Esophagus (tissue), 2 donors: Measurements from ENCODE around the gene DUSP10. TPM values are rescaled to one million over a fixed set of nuclear protein-coding genes. Genes with fewer than 3 reads are reported as not detected.
A peak's percentile ranks its signal among the peaks of the same experiment; 100 is the strongest.

ENCODE experiments used
- H3K27ac ChIP-seq, 2 donors: one replicate each; pipeline ENCODE4 v1.5.1; 2013; ENCODE audit warnings: low read depth in 2 of 2, mild to moderate bottlenecking in 2 of 2, inconsistent platforms in 1 of 2, low read length in 1 of 2, moderate library complexity in 1 of 2
- H3K27me3 ChIP-seq, 2 donors: one replicate each; pipeline ENCODE4 v1.6.1; 2013; ENCODE audit warnings: low read length in 2 of 2, control low read depth in 1 of 2, mild to moderate bottlenecking in 1 of 2; ENCODE audit not compliant: insufficient read depth in 2 of 2, control insufficient read depth in 1 of 2
- H3K36me3 ChIP-seq, 2 donors: one replicate each; pipeline ENCODE4 v1.6.1; 2013; ENCODE audit warnings: low read length in 1 of 2; ENCODE audit not compliant: control insufficient read depth in 2 of 2, insufficient read depth in 2 of 2
- H3K4me1 ChIP-seq, 2 donors: one replicate each; pipeline ENCODE4 v1.6.1; 2013; ENCODE audit warnings: low read length in 1 of 2; ENCODE audit not compliant: control insufficient read depth in 2 of 2, insufficient read depth in 2 of 2
- H3K4me3 ChIP-seq, 2 donors: one replicate each; pipeline ENCODE4 v1.5.1; 2013; ENCODE audit warnings: low read length in 2 of 2, mild to moderate bottlenecking in 2 of 2, low read depth in 1 of 2, moderate library complexity in 1 of 2
- H3K9me3 ChIP-seq, 2 donors: one replicate each; pipeline ENCODE4 v1.6.1; 2013; ENCODE audit warnings: mild to moderate bottlenecking in 2 of 2, low read depth in 1 of 2, low read length in 1 of 2, moderate library complexity in 1 of 2; ENCODE audit not compliant: control insufficient read depth in 2 of 2, insufficient read depth in 1 of 2
- WGBS, 2 donors: extraction: QIAGEN DNeasy Blood & Tissue Kit; methylation state at CpG; one replicate each; pipeline ENCODE4 v1.1.7; 2013; 5-methylcytosine and 5-hydroxymethylcytosine counted together
- polyA plus RNA-seq, 2 donors: library from polyadenylated mRNA; stranded (reverse); fragments of 200-250 nt; gene quantifications; one replicate each; pipeline ENCODE4 v1.2.3, GENCODE V29; 2013
- donor health status: healthy with polysubstance abuse.
- donor health status: Bipolar disorder and iron deficiency.

DUSP10 gene
- polyA plus RNA-seq, 2 donors = 2.0 to 4.7 TPM

DNA sequence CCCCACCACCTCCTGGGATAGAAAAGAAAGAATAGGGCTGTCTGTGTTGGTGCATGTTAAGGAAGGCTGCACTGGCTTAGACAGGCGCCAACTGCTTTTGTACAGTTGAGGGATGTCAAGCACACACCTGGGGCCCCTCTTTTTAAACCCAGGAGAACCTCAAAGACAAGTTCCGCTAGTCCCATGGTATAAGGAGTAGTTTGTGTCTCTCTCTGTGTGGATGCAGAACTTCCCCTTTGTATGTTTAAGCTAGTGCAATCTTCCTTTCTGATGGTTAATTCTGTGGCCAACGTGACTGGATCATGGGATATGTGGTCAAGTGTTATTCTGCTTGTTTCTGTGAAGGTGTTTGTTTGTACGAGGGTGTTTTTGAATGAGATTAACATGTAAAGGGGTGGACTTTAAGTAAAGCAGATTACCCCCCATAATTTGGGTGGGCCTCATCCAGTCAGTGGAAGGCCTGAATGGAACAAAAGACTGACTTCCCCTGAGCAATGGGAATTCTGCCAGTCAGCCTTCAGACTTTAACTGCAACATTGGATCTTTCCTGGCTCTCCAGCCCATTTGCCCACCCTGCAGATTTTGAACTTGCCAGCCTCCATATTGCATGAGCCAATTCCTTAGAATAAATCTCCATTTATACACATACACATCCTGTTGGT is 9.5 kb upstream of the DUSP10 start:
- Histone ChIP-seq H3K4me1 (peaks cover 0 to 3% of the 10 kb centered on the region in 2 donors), H3K27me3 (no peaks in the 10 kb centered on the region), H3K4me3 (no peak overlapping the region), H3K36me3 (no peaks in the 10 kb centered on the region), H3K27ac (no peak overlapping the region), H3K9me3 (no peaks in the 10 kb centered on the region)
- WGBS, 2 donors = 85 to 88% methylated on average over 4 of the region's 4 CpGs

GRCh38 chr1:221748981-221749380 is 7.1 kb upstream of the DUSP10 start:
- WGBS, 2 donors = 95 to 97% methylated on average over 2 of the region's 2 CpGs
- H3K27ac ChIP-seq = no peak overlapping the region
- H3K27me3 ChIP-seq = no peaks in the 10 kb centered on the region

DNA sequence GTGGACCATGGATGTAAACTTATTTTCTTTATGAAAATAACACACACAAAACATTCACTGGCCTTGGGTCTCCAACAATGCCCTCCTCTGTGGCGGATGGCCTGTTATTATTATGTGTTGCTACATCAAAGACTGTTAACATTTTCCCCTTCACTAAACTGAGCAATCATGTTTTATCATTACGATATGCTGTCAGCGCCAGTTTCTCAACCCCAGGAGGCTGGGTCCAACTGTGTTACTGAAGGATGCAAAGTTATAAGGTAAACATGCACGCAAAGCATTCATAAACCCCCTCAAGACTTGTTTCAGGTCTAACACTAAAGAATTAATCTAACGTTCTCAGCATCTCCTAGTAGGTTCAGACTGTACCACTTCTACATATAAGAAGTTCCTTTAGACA is 6.0 kb upstream of the DUSP10 start:
- Histone ChIP-seq H3K4me1 (peaks cover 0 to 5% of the 10 kb centered on the region in 2 donors), H3K9me3 (no peaks in the 10 kb centered on the region), H3K36me3 (no peaks in the 10 kb centered on the region), H3K27ac (no peak overlapping the region), H3K27me3 (no peaks in the 10 kb centered on the region), H3K4me3 (no peak overlapping the region)
- 82 to 91% methylated on average over 5 of the region's 5 CpGs for WGBS, 2 donors

More at GRCh38 chr1:221748981-221749380, 7.1 kb upstream of the DUSP10 start:
- H3K9me3 ChIP-seq = no peaks in the 10 kb centered on the region
- no peak overlapping the region for H3K4me3 ChIP-seq
- no peaks in the 10 kb centered on the region for H3K36me3 ChIP-seq
- peaks cover 0 to 5% of the 10 kb centered on the region in 2 donors for H3K4me1 ChIP-seq

GRCh38 chr1:221743416-221744208 is 1.7 kb upstream of the DUSP10 start:
- Histone ChIP-seq H3K27me3 (no peaks in the 10 kb centered on the region), H3K36me3 (peaks cover 0 to 2% of the 10 kb centered on the region in 2 donors), H3K27ac (peak overlapping the region; percentile 98), H3K4me3 (peak overlapping the region; percentile 59 to 65), H3K9me3 (no peaks in the 10 kb centered on the region), H3K4me1 (peaks cover 0 to 14% of the 10 kb centered on the region in 2 donors)
- WGBS, 2 donors = 37 to 40% methylated on average over 16 of the region's 16 CpGs

DNA sequence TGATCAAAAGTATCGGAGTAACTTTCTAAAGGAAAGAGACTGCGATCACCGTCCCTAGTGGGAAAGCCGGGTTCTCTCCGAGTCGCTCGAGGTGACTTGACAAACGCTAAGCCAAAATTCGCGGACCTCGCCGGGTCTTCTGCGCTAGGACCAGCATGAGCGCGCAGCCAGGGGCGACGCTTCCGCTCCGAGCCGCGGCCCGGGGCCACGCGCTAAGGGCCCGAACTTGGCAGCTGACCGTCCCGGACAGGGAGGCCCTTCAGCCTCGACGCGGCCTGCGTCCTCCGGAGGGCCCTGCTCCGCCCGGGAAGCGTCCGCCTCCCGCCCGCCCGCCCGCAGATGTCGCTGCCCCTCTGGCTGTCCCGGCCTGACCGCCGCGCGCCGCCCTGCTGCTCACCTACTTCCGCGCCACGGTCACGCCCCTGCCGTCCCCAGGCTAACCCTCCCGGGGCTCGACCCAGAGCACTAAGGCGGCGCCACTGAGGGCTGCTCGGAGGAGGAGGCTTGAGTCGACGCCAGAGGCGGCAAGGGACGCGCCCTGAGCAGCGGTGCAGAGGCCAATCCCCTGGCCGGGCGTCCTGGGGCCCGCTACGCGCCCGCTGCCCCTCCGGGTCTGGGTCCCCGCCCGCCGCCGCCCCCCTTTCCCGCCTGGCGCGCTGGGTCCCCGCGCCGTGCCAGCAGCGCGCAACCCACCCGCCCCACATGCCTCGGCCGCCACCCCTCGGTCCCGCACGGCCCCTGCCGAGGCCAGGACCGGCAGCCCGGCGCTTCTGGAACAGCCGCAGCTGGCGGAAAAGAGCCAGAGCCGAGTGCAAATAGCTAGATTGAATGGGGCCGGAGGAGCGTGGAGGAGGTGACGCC is 896 bp upstream of the DUSP10 start:
- WGBS, 2 donors = 1% methylated on average over 67 to 98 of the region's 98 CpGs
- Histone ChIP-seq H3K27ac (peak overlapping the region; percentile 98), H3K4me1 (peaks cover 0 to 14% of the 10 kb centered on the region in 2 donors), H3K9me3 (no peaks in the 10 kb centered on the region), H3K27me3 (no peaks in the 10 kb centered on the region), H3K4me3 (peak overlapping the region; percentile 59 to 65), H3K36me3 (peaks cover 0 to 2% of the 10 kb centered on the region in 2 donors)

- Histone ChIP-seq H3K36me3 (peaks cover 0 to 2% of the 10 kb centered on the region in 2 donors), H3K4me1 (peaks cover 0 to 9% of the 10 kb centered on the region in 2 donors), H3K4me3 (peak overlapping the region; percentile 58 to 88), H3K27ac (peak overlapping the region; percentile 84 to 96), H3K9me3 (no peaks in the 10 kb centered on the region), H3K27me3 (no peaks in the 10 kb centered on the region)
- WGBS, 2 donors = 1% methylated on average over 36 of the region's 36 CpGs
Observed at GRCh38 chr1:221740993-221741702, 741 bp downstream of the DUSP10 start.

DNA sequence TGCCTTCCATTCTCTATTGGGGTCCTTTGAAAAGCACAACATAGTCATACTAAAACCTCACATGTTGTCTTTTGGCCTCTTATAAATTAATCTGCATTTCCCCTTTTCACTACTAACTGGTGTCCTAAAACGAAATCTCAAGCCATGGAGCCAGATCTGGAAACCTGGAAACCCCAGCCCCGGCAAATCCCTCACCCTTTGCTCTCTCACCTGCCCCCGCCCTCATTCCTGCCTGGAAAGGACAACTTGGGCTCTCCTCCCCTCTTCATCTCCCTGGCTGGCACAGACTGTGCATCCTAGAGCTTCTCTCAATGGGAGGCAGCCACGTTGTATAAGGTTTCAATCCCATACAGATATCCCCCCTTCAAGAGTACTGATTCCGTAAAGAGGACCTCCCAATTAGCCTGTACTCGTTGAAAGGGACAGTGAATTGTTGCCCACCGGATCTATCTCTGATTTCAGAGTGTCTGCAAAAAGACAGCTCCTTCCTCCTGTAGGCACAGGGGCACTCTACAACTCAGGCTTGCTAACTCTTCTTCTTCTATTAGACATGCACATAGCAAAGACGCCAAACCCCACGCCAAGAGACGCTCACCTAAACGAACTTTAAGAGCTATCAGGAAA is 1.4 kb downstream of the DUSP10 start:
- Histone ChIP-seq H3K4me3 (peak overlapping the region; percentile 58 to 88), H3K9me3 (no peaks in the 10 kb centered on the region), H3K27ac (no peak overlapping the region), H3K36me3 (peaks cover 0 to 2% of the 10 kb centered on the region in 2 donors), H3K4me1 (peaks cover 0 to 9% of the 10 kb centered on the region in 2 donors), H3K27me3 (no peaks in the 10 kb centered on the region)
- 14 to 16% methylated on average over 11 of the region's 11 CpGs for WGBS, 2 donors

GRCh38 chr1:221739677-221740025 is 2.2 kb downstream of the DUSP10 start:
- Histone ChIP-seq H3K27ac (no peak overlapping the region), H3K9me3 (no peaks in the 10 kb centered on the region), H3K27me3 (no peaks in the 10 kb centered on the region), H3K4me1 (peaks cover 0 to 9% of the 10 kb centered on the region in 2 donors), H3K4me3 (no peak overlapping the region), H3K36me3 (peaks cover 0 to 2% of the 10 kb centered on the region in 2 donors)
- 93% methylated on average over 6 of the region's 6 CpGs for WGBS, 2 donors
